Stimulated activated CD8-positive, alpha-beta memory T cell treated with anti-CD3 and anti-CD28 coated beads, Interleukin-15, amount 100 ng/mL, for 48 hours (primary cell): ENCODE results near the gene SCYGR4.
"Not testable (repeated sequence)": the region's sequence is repeated elsewhere in the genome, so short reads cannot be mapped to it uniquely, and the experiment has no call there.

Experiments used
- DNase-seq, 2 donors: peaks; one replicate each; pipeline ENCODE4 v3.0.0-alpha.2; 2020; ENCODE audit warnings: low read depth in 2 of 2

The SCYGR4 gene

GRCh38 chr2:227666631-227667170 is 49.4 kb downstream of the SCYGR4 start, which contains the start of gene SCYGR5:
Gene SCYGR5 (plus strand): TSS chr2:227666804. CDS start chr2:227666804, 0 bp downstream.
- DNase-seq: not testable (repeated sequence)
